NB4 (cell line): Measurements from ENCODE around the gene PKD2L2.

Experiments
- POLR2A ChIP-seq: IDR thresholded peaks from 2 replicates; pipeline ENCODE4 v1.6.1; 2011; ENCODE audit warnings: mild to moderate bottlenecking; ENCODE audit not compliant: insufficient read length; ENCODE audit errors: extremely low read depth
- TF ChIP-seq, protein P1 (sequence below): IDR thresholded peaks from one replicate; pipeline ENCODE4 v1.5.1; 2012; ENCODE audit warnings: low read depth, low read length
- TF ChIP-seq, protein P2 (sequence below): IDR thresholded peaks from 2 replicates; pipeline ENCODE4 v1.6.1; 2011; ENCODE audit warnings: low read depth, low read length

DNA sequence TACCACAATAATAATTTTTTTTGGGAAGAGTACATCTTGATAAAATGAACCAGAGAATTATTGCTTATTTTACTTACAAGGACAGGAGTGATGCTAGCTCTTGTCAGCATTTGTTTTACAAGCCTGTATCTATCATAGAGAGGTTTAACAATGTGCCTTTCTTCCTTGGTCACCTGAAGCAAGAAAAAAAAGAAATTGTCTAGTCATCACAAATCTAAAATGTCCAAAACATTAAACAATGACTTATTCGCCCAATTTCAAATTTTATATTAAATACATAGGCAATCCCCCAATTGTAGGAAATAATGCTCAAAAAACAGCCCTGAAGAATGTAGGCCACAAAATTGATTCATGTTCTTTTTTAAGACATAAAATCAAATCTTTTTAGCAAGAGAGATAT is 56.6 kb downstream of the PKD2L2 start:
- TF ChIP-seq POLR2A, result no peak
- TF ChIP-seq, protein P1, sequence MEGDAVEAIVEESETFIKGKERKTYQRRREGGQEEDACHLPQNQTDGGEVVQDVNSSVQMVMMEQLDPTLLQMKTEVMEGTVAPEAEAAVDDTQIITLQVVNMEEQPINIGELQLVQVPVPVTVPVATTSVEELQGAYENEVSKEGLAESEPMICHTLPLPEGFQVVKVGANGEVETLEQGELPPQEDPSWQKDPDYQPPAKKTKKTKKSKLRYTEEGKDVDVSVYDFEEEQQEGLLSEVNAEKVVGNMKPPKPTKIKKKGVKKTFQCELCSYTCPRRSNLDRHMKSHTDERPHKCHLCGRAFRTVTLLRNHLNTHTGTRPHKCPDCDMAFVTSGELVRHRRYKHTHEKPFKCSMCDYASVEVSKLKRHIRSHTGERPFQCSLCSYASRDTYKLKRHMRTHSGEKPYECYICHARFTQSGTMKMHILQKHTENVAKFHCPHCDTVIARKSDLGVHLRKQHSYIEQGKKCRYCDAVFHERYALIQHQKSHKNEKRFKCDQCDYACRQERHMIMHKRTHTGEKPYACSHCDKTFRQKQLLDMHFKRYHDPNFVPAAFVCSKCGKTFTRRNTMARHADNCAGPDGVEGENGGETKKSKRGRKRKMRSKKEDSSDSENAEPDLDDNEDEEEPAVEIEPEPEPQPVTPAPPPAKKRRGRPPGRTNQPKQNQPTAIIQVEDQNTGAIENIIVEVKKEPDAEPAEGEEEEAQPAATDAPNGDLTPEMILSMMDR, result no peak
- TF ChIP-seq, protein P2, sequence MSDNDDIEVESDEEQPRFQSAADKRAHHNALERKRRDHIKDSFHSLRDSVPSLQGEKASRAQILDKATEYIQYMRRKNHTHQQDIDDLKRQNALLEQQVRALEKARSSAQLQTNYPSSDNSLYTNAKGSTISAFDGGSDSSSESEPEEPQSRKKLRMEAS, result no peak
